Left lung (tissue), 10 donors: ENCODE results near the gene PTCHD4. TPM values are rescaled to one million over a fixed set of nuclear protein-coding genes. Genes with fewer than 3 reads are reported as not detected.

Source experiments
- ATAC-seq: fragments of 200-7000 bp; cut with Tn5 transposase; one replicate; pipeline ENCODE4 v1.9.1; 2020; ENCODE audit warnings: moderate library complexity
- DNase-seq, 4 donors: peaks; one replicate each; pipeline ENCODE4 v3.0.0-alpha.2; 2013 to 2020
- H3K27ac ChIP-seq, 2 donors: fragments of 200-600 bp; sonication (generic) in 1 of 2; one replicate each; pipeline versions ENCODE4 v1.5.0 to v1.8.0; 2020 to 2021
- H3K27me3 ChIP-seq, 2 donors: fragments of 200-600 bp; sonication (generic) in 1 of 2; one replicate each; pipeline versions ENCODE4 v1.5.0 to v1.8.0; 2020 to 2021
- H3K36me3 ChIP-seq, 2 donors: fragments of 200-600 bp; sonication (generic) in 1 of 2; one replicate each; pipeline versions ENCODE4 v1.5.0 to v1.8.0; 2020 to 2021
- H3K4me1 ChIP-seq, 2 donors: fragments of 200-600 bp; one replicate each; pipeline ENCODE4 v1.8.0; 2021
- H3K4me3 ChIP-seq, 2 donors: fragments of 200-600 bp; sonication (generic) in 1 of 2; one replicate each; pipeline versions ENCODE4 v1.5.0 to v1.8.0; 2020 to 2021; ENCODE audit warnings: mild to moderate bottlenecking in 1 of 2
- H3K9me3 ChIP-seq, 2 donors: fragments of 200-600 bp; sonication (generic) in 1 of 2; one replicate each; pipeline versions ENCODE4 v1.5.0 to v1.8.0; 2020 to 2021
- intact Hi-C, 2 donors: fragments of 100-400 bp; cut with DNase I; formaldehyde crosslinking; loops; one replicate each; pipeline versions ENCODE4 v1.11.2 to v1.14.2; 2022
- polyA plus RNA-seq, 6 donors: library from polyadenylated mRNA; unstranded; fragments of 120-200 nt; gene quantifications; one replicate each; pipeline ENCODE4 v1.2.1, GENCODE V29; 2013; ENCODE audit not compliant: insufficient read length in 6 of 6
- total RNA-seq, 2 donors: library from RNA; stranded (reverse); fragmentation: NEBNext Ultra II Directional; extraction: Animal tissue kit (Norgen Biotek cat#: 25700); gene quantifications; one replicate each; pipeline ENCODE4 v1.2.1, GENCODE V29; 2021
- TF ChIP-seq, protein P1 (sequence below), 2 donors: fragments of 200-600 bp; sonication (generic) in 1 of 2; IDR thresholded peaks; one replicate each; pipeline versions ENCODE4 v1.5.0 to v1.8.0; 2021; ENCODE audit warnings: antibody characterized with exemption in 2 of 2
- donor health status: DM: no; HTN: yes; CAD: no.
- donor health status: DM: no; HTN: no; CAD: no.

The PTCHD4 gene
- total and polyA plus RNA-seq, 8 donors: 0.27 to 5.0 (median 0.41) TPM

DNA sequence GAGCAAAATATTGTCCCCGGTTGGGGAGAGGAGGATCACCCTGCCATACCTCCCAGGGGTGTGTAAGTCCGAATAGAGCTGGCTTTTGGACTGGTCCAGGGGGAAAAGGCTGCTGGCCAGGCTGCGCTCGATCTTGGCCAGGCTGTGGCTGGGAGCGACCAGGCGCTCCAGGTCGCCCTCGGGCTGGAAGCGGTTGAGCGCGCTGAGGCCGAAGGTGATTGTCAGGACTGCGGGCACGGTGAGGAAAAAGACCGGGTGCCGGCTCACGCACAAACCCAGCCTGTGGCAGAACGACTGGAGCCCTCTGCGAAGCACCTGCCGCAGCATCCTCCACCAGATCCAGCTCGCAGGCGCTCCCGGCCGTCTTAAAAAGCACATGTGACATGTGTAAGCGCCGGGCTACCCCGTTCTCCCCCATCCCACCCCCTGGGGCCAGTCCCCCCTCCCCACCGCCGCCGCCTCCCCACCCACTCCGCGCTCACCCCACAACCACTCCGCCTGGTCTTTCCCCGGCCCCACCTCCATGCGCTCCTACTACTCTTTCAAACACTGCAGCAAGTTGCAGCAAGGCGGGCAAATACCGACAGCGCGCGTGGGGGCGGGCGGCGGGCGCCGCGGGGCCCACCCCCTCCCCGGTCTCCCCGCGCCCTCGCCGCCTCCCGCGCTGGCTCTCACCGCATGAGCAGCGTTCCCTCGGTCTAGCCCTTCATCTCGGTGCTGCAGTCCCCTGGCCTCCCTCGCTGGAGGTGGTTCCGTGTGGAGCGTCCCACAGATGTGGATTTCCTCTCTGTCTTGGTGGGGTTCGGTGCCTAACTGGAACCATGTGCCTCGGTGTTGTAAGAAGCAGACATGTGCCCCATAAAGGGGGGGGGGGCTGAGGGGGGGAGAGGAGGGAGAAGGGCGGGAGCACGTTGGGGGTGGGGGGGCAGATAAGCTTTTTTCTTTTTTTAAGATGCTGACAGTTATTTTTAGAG, 42.4 kb downstream of the PTCHD4 start:
- peaks cover 12 to 26% of the 10 kb centered on the region in 2 donors for H3K27me3 ChIP-seq
- peaks cover 0 to 6% of the 10 kb centered on the region in 2 donors for H3K4me1 ChIP-seq
- intact Hi-C loops: no loop called here
- no peaks in the 10 kb centered on the region for H3K36me3 ChIP-seq
- no peaks in the 10 kb centered on the region for H3K9me3 ChIP-seq
- H3K27ac ChIP-seq: no peak overlapping the region
- DNase-seq (peak in 1 of 4 donors; percentile 74), ATAC-seq (peak; percentile 74)
- TF ChIP-seq, protein P1, sequence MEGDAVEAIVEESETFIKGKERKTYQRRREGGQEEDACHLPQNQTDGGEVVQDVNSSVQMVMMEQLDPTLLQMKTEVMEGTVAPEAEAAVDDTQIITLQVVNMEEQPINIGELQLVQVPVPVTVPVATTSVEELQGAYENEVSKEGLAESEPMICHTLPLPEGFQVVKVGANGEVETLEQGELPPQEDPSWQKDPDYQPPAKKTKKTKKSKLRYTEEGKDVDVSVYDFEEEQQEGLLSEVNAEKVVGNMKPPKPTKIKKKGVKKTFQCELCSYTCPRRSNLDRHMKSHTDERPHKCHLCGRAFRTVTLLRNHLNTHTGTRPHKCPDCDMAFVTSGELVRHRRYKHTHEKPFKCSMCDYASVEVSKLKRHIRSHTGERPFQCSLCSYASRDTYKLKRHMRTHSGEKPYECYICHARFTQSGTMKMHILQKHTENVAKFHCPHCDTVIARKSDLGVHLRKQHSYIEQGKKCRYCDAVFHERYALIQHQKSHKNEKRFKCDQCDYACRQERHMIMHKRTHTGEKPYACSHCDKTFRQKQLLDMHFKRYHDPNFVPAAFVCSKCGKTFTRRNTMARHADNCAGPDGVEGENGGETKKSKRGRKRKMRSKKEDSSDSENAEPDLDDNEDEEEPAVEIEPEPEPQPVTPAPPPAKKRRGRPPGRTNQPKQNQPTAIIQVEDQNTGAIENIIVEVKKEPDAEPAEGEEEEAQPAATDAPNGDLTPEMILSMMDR (IDR thresholded peaks at IDR 0.05): no peak
- peak overlapping the region; percentile 9 to 15 for H3K4me3 ChIP-seq

DNA sequence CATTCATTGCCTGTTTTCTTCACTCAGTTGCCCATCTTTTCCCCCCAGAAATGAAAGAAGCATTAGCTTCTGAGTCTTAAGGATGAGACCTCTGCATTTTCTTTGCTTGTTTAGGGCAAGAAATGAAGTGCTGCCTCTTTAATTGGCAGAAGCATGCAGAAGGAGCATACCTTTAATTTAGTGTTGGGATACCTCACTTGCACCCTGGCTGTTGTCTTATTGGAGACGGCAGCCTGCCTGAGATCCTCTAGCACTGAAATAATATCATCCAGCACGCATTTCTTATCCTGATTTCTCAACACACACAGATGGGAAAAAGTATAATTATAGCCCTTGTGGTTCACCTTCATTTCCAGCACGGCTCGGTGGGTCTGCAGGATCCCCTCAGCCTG, 43.1 kb downstream of the PTCHD4 start:
- TF ChIP-seq, protein P1 (IDR thresholded peaks at IDR 0.05): no peak
- H3K4me3 ChIP-seq: peak overlapping the region in 1 of 2 donors; percentile 15
- H3K36me3 ChIP-seq: no peaks in the 10 kb centered on the region
- intact Hi-C loops: no loop called here
- no peak for ATAC-seq
- no peak for DNase-seq
- peaks cover 12 to 26% of the 10 kb centered on the region in 2 donors for H3K27me3 ChIP-seq
- H3K27ac ChIP-seq: no peak overlapping the region
- no peaks in the 10 kb centered on the region for H3K9me3 ChIP-seq
- H3K4me1 ChIP-seq: peaks cover 0 to 6% of the 10 kb centered on the region in 2 donors

DNA sequence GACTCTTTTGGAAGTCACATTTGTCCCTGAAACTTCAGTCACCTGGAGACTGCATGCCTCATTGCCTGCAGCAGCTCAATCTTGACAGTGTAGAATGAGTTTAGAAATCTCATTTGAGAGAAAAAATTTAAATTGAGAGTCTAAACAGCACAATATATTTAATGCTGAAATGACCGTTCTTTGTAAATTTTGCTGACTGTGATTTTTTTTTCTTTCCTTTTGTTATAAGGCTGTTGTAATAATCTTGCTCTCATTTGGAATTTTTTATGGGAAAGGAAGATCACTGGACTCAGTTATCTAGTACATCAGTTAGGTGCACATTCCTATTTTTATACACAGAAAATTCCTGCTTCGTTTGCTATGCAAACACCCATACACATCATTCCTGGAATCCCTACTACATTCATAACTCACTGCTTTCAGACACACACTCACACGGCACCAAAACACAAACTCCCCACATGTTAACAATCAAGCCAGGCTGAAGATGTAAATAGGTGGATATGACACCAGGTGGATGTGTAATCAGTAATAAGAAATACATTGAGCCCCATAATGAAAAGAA, 43.8 kb downstream of the PTCHD4 start:
- no peak for ATAC-seq
- H3K4me1 ChIP-seq: peaks cover 0 to 6% of the 10 kb centered on the region in 2 donors
- no peaks in the 10 kb centered on the region for H3K36me3 ChIP-seq
- H3K27me3 ChIP-seq: peaks cover 12 to 26% of the 10 kb centered on the region in 2 donors
- TF ChIP-seq, protein P1 (IDR thresholded peaks at IDR 0.05): no peak
- DNase-seq: no peak
- intact Hi-C loops: no loop called here
- no peaks in the 10 kb centered on the region for H3K9me3 ChIP-seq
- no peak overlapping the region for H3K4me3 ChIP-seq
- H3K27ac ChIP-seq: no peak overlapping the region

DNA sequence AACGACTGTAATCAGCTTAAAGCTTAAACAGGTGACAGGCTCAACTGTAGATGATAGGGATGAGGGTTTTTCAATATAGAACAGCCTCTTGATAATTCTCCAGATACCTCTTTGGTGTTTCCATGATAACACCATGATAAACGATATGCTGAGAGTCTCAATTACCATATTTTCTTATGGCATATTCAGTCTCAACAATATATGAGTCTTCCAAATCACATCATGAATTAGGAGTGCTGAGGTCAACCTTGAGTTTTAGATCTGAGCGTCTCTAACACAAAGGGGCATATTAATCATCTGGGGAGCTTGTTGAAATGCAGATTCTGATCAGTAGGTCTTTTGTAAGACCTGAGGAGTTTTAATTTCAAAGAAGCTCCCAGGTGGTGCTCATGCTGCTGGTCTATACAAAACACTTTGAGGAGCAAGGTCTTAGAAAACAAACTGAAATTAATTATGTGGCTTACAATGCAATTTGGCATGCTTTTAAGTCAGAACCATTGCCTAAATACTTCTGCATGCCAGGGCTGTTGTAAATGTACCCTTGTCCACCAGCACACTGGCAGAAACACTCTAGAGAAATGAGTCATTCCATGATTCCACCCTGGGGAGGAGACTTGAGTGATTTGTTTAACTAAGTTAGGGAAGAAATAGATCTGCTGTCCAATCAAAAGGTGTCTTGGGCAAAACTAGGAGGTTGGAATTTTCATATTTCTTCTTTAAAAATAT, 49.6 kb downstream of the PTCHD4 start:
- no peaks in the 10 kb centered on the region for H3K27me3 ChIP-seq
- H3K9me3 ChIP-seq: no peaks in the 10 kb centered on the region
- no peaks in the 10 kb centered on the region for H3K36me3 ChIP-seq
- no peak overlapping the region for H3K4me3 ChIP-seq
- intact Hi-C loops: no loop called here
- ATAC-seq: peak; percentile 77
- TF ChIP-seq, protein P1 (IDR thresholded peaks at IDR 0.05): no peak
- DNase-seq: no peak
- H3K4me1 ChIP-seq: no peaks in the 10 kb centered on the region
- H3K27ac ChIP-seq: no peak overlapping the region
